Stimulated activated naive CD8-positive, alpha-beta T cell treated with anti-CD3 and anti-CD28 coated beads, Interleukin-15, Interleukin-2, amounts not matched to agents 100 U/mL and 50 U/mL, for 24 hours (primary cell): Measurements from ENCODE around the gene SNX10.

Source experiments
- ATAC-seq: fragments of 150-1000 bp; cut with Tn5 transposase; one replicate; pipeline ENCODE4 v1.10.0; 2021
- DNase-seq: peaks from one replicate; pipeline ENCODE4 v3.0.0; 2021

Gene SNX10

GRCh38 chr7:26337232-26337865 is 45.7 kb downstream of the SNX10 start:
- ATAC-seq, result no peak
- DNase-seq, result no peak

- ATAC-seq, result no peak
- no peak for DNase-seq
These were observed 48.9 kb downstream of the SNX10 start for GRCh38 chr7:26340476-26341018.

GRCh38 chr7:26343320-26343832 is 51.7 kb downstream of the SNX10 start:
- ATAC-seq (no peak), DNase-seq (no peak)

- DNase-seq (no peak), ATAC-seq (no peak)
These were observed 52.2 kb downstream of the SNX10 start for GRCh38 chr7:26343837-26344236.

- ATAC-seq, result no peak
- no peak for DNase-seq
These were observed 53.5 kb downstream of the SNX10 start for GRCh38 chr7:26345202-26345601.

GRCh38 chr7:26345837-26346236 is 54.2 kb downstream of the SNX10 start:
- DNase-seq, result no peak
- no peak for ATAC-seq

- ATAC-seq (peak; percentile 85), DNase-seq (no peak)
These were observed 55.0 kb downstream of the SNX10 start for GRCh38 chr7:26346611-26347203.

- no peak for DNase-seq
- no peak for ATAC-seq
These were observed 56.7 kb downstream of the SNX10 start for GRCh38 chr7:26348234-26348851.

- ATAC-seq (no peak), DNase-seq (no peak)
These were observed 57.6 kb downstream of the SNX10 start for GRCh38 chr7:26349005-26349915.

GRCh38 chr7:26351171-26351570 is 59.5 kb downstream of the SNX10 start:
- ATAC-seq, result no peak
- no peak for DNase-seq

GRCh38 chr7:26356229-26356628 is 64.6 kb downstream of the SNX10 start:
- ATAC-seq, result no peak

GRCh38 chr7:26356929-26357798 is 65.5 kb downstream of the SNX10 start:
- ATAC-seq (no peak), DNase-seq (no peak)

More at GRCh38 chr7:26356229-26356628, 64.6 kb downstream of the SNX10 start:
- no peak for DNase-seq

GRCh38 chr7:26357799-26358151 is 66.1 kb downstream of the SNX10 start:
- no peak for DNase-seq
- no peak for ATAC-seq

GRCh38 chr7:26360650-26361049 is 69.0 kb downstream of the SNX10 start:
- ATAC-seq (no peak), DNase-seq (no peak)

- DNase-seq, result no peak
- ATAC-seq, result no peak
These were observed 70.0 kb downstream of the SNX10 start for GRCh38 chr7:26361637-26362036.

GRCh38 chr7:26363465-26363864 is 71.8 kb downstream of the SNX10 start:
- no peak for DNase-seq
- ATAC-seq, result no peak

- ATAC-seq (peak; percentile 71), DNase-seq (peak; percentile 28)
These were observed 73.6 kb downstream of the SNX10 start for GRCh38 chr7:26365077-26365900.

GRCh38 chr7:26365901-26366275 is 74.2 kb downstream of the SNX10 start:
- ATAC-seq (no peak), DNase-seq (no peak)

- DNase-seq (no peak), ATAC-seq (no peak)
These were observed 75.6 kb downstream of the SNX10 start for GRCh38 chr7:26367219-26367711.

- ATAC-seq (no peak), DNase-seq (no peak)
These were observed 76.9 kb downstream of the SNX10 start for GRCh38 chr7:26368542-26368941.
